ENCODE results near the gene PIGR.

Gene PIGR

GRCh38 chr1:206909161-206909882, 36.9 kb downstream of the PIGR start:
- DNase-seq (ENCODE audit: low spot score), result no peak

DNA sequence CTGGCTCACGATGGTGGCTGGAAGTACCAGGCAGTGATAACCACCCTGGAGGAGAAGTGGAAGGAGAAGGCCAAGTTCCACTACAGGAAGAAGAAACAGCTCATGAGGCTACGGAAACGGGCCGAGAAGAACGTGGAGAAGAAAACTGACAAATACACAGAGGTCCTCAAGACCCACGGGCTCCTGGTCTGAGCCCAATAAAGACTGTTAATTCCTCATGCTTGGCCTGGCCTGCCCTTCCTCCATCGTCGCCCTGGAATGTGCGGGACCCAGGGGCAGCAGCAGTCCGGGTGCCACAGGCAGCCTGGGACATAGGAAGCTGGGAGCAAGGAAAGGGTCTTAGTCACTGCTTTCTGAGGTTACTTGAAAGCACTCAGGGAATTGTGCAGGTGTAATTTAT, 38.2 kb downstream of the PIGR start:
- no peak for DNase-seq (ENCODE audit: low spot score)

DNA sequence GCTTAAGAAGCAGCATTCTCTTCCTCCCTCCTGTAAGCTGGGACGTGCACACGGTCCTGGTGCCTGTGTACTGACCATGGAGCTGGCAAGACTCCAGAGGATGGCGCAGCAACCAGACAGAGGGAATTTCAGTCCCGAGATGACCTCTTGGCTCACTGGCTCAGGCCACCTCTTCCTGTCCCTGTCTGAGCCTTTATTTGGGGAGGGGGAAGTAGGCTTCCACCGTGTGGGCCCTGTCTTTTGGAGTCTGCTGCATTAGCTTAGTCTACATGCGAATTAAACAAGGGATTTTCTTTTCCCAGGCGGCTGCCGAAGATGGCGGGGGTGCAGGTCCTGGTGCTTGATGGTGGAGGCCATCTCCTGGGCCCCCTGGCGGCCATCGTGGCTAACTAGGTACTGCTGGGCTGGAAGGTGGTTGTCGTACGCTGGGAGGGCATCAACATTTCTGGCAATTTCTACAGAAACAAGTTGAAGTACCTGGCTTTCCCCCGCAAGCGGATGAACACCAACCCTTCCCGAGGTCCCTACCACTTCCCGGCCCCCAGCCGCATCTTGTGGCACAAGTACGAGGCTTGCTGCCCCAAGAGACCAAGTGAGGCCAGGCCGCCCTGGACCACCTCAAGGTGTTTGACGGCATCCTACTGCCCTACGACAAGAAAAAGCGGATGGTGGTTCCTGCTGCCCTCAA, 38.8 kb downstream of the PIGR start:
- DNase-seq (ENCODE audit: low spot score), result no peak

- no peak for DNase-seq (ENCODE audit: low spot score)
Measured at GRCh38 chr1:206905295-206906164, 40.7 kb downstream of the PIGR start.

DNA sequence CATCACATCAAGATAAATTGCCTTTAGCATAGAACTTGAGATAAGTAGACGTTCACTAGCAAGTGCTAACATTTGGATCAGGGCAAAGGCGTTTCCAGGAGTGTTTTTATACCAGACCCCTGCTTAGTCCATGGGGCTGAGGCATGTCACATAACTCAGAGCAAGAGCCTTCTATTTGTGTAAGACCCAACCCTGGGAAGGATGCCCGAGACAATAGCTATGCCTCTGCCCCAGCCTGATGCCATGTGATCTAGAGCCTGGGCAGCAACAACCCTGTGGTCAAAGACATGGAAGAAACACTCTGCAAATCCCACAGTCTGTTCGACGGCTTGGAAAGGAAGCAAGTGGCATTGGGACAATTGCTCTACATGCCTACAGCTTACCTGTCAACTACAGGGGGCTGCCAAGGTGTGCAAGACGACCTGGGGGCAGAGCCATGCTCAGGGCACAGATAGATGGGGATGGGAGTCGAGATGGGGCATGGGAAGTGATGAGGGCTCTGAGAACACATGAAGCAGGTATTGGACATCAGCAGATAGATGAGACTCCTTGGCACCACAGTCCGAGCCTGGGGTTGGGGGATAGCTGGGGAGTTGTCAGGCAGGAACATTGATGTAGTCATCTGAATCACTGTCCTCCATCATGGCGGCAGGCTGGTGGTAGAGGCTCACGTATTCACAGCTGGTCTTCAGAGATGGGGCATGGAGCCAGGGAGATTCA, 41.7 kb downstream of the PIGR start:
- DNase-seq (ENCODE audit: low spot score), result no peak

DNA sequence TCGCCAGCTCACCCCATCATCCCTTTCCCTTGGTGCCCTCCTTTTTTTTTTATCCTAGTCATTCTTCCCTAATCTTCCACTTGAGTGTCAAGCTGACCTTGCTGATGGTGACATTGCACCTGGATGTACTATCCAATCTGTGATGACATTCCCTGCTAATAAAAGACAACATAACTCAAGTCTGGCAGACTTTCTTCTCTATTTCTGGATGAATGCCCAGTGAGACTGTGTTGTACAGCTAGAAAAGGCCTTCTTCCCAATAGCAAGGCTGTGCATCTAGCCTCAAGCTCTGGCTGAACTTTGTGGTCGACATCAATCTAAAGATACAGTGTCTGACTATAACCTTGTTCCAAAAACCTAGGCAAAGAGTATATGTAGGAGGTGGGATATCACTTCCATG, 42.6 kb downstream of the PIGR start:
- DNase-seq (ENCODE audit: low spot score), result no peak

DNA sequence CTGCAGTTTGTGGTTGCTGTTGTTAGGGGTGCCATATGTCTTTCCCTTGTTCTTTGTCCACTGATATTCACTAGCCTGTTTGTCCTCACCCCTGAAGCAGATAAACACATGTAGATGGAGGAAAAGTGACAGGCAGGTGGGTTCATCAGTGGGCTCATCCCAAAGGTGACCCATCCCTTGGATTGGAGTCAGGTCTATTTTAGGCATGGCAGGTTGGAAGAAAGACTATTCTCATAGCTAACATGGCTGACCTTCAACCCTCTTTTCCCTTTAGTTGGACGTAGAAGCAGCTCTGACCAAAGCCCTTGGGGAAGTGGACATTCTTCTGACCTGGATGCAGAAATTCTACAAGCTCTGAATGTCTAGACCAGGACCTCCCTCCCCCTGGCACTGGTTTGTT, 43.6 kb downstream of the PIGR start:
- no peak for DNase-seq (ENCODE audit: low spot score)

DNA sequence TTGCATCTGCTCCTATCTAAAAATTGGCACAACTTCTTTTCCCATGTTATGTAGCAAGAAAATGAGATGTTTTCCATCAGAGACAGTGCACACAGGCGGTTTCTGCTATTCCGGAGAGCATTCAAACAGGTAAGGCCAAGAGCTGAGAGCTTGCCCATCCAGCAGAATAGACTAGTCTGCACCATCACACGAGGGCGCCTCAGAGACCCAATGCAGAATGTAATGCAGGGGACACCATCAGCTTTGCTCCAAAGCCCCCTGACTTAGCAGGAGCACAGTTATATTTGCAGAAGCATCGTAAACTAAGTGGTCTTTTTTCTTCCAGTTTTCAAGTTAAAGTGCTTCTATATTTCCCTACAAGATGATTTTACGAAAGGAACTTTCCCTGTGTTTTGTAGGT, 44.3 kb downstream of the PIGR start:
- no peak for DNase-seq (ENCODE audit: low spot score)

DNA sequence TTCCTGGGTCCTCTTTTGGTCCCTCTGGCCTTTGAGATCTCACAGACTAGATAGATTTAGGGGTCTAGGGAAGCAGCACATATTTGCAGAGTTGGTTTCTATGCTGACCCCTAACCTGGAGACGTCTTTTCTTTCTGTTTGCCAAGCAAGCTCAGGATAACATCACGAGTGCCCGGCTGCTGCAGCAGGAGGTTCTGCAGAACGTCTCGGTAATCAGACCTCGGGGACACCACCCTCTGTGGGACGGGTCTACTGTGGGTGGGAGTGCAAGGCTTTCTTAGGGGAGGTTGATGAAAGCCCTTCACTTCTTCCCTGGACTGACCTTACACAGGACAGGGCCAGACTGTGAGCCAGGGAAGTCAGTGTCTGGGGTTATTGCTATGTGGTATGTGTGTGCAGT, 46.1 kb downstream of the PIGR start:
- no peak for DNase-seq (ENCODE audit: low spot score)

DNA sequence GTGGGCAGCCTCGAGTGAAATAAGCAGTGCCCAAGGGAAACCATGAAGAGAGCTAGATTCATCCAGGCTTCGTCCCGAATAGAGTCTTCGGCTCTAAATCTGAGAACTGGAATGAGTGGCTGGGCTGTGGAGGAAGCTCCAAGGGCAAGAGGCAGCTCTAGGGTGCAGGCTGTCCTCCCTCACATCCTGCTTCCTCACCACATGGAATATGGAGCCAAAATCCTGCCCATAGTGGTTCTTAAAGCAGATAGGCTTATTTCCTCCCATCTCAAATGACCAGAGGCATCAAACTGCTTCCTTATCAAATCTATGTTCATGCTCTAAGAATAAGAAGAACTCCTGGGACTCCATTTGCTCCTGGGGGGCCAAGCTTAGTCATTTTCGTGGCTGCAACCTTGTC, 46.5 kb downstream of the PIGR start:
- DNase-seq (ENCODE audit: low spot score), result no peak

GRCh38 chr1:206898915-206899431, 47.3 kb downstream of the PIGR start:
- no peak for DNase-seq (ENCODE audit: low spot score)

- no peak for DNase-seq (ENCODE audit: low spot score)
Measured at GRCh38 chr1:206898089-206898914, 48.0 kb downstream of the PIGR start.

GRCh38 chr1:206897175-206897574, 49.1 kb downstream of the PIGR start, which contains the start of gene IL24:
TSS of gene IL24 (plus strand) at chr1:206897443. CDS start at chr1:206897833, 390 bp downstream.
- DNase-seq (ENCODE audit: low spot score), result no peak

DNA sequence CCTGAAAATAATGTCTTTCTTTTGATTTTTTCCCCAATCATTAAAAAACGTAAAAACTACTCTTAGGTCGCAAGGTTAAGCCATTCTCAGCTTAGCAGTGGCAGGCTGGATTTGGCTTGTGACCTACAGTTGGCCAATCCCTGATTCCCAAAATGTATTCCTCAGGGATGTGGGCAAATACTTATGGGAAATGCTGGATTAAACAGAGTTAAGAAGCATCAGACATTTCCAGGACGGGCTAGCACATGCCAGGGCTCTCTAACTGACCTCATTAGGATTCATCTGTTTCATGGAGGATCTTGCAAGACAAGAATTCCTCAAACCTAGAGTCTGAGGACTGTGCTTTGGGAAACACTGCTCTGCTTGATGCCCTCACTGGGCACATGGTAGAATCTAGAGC, 50.0 kb downstream of the PIGR start:
- DNase-seq (ENCODE audit: low spot score), result no peak

GRCh38 chr1:206895837-206896242, 50.4 kb downstream of the PIGR start:
- DNase-seq (ENCODE audit: low spot score), result peak; percentile 83

DNA sequence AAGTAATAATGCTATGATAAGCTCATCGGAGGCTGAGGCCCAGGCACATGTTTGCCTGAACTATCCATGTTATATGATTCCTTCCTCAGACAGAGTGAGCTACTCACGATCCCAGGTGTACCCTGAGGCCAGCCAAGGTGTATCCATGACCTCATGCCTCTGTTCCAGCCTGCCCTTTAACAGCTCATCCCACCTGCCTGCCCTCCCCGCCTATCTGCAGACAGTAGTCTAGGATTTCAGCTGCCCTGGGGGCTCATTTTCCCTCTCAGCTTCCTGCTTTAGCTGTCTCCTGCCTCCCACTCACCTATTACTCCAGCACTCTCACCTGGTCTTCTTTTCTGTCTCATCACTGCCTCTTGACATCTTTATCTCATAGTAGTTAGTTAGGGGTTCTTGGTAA, 50.9 kb downstream of the PIGR start:
- DNase-seq (ENCODE audit: low spot score), result no peak

DNA sequence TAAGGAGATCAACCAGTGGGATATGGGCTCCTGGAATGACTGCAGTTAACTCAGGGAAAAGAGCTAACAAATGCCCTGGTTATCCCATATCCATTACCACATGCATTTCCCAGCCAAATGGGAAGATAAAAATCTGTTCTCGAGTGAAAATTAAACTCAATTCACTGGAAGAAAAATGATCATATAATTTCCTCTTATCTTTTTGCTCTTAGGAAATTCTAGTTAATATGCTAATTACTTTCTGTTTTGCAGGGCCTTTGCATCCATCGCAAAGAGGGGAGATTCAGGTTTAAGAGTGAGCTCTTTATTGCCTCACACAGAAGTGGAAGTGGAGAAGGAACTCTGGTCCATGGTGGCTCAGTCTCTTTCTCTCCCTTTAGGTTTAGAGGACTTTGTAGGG, 52.9 kb downstream of the PIGR start:
- DNase-seq (ENCODE audit: low spot score), result no peak

DNA sequence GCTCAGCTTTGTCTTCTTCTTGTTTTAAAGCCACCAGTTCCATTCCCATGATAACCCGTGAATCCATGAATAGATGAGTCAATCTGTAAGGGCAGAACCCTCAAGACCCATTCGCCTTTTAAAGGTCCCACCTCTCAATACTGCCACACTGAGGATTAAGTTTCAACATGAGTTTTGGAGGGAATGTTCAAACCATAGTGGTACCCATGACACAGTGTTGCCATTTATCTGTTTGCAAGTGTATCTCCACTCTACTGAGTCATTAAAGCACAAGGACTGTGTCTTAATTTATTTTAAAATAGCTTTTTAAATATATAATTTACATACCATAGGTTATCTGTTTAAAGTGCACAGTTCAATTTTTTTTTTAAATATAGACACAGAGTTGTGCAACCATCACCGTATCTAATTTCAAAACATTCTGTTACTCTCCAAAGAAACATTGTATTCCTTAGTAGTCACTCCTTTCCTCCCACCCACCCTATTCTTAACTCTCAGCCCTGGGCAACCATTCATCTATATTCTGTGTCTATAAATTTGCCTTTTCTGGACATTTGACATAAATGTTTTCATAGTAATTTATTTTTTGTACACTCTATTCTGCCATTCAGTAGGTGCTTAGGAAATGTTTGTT, 53.8 kb downstream of the PIGR start:
- no peak for DNase-seq (ENCODE audit: low spot score)

- no peak for DNase-seq (ENCODE audit: low spot score)
Measured at GRCh38 chr1:206891412-206891811, 54.9 kb downstream of the PIGR start.

All from cerebellar cortex (tissue), 1 donor.